ENCODE results near the gene L1CAM. TPM values are rescaled to one million over a fixed set of nuclear protein-coding genes. Genes with fewer than 3 reads are reported as not detected.
A peak's percentile ranks its signal among the peaks of the same experiment; 100 is the strongest.

Gene L1CAM
- total and polyA plus RNA-seq, 9 of the 15 experiments (the other 6 are each of a cell fraction or from before 2014, with no cell fraction given) = 0.09 to 0.86 (median 0.26) TPM; not detected in 3

GRCh38 chrX:153926858-153927671 is 41.1 kb upstream of the L1CAM start:
- intact Hi-C loops (cut with micrococcal nuclease) (loop anchor here (1.0 to 5.0 kb wide), 2 partner anchors 45 to 160 kb away; partner anchors contain the start of gene TMEM187), in situ Hi-C loops (cut with MboI) (no loop called here)
- H2AFZ ChIP-seq (ENCODE audit: low read depth, low read length) = peak overlapping the region; percentile 62; the same call in 1 of the 2 replicates
- FAIRE-seq (no peak), DNase-seq (ENCODE audit: extremely low read depth in 1 of 4, low spot score in 3 of 4) (peak in 3 of 4 experiments; percentile 31 to 78 (median 64)), ATAC-seq (peak; percentile 26)
- peak overlapping the region; percentile 97 for H3K4me2 ChIP-seq (ENCODE audit: insufficient read depth, low read length)
- WGBS (ENCODE audit: insufficient coverage, low coverage, missing lambda C conversion rate) = 11% methylated on average over 19 of the region's 31 CpGs
- peaks cover 51% of the 10 kb centered on the region for H3K79me2 ChIP-seq (ENCODE audit: control insufficient read depth, insufficient read depth, low read length)
- no TSS peak for BruUV-seq (replicated peaks)
- ChIA-PET CTCF (ENCODE audit: low intra/inter-chr PET ratio) (no interaction called here), POLR2A (interaction anchor here (0.6 to 2.3 kb wide), 9 partner anchors 10 to 485 kb away, joined by 3 to 9 read pairs (median 4); partner anchors contain the start of genes IDH3G, RENBP and SSR4)
- peak overlapping the region; percentile 98 for H3K27ac ChIP-seq (ENCODE audit: extremely low read depth, low read depth, low read length)
- H3K9me1 ChIP-seq (ENCODE audit: control insufficient read depth, insufficient read depth, low read length) = no peaks in the 10 kb centered on the region
- H3K36me3 ChIP-seq (ENCODE audit: control insufficient read depth, insufficient read depth, low read length) = peaks cover 36% of the 10 kb centered on the region
- peak overlapping the region; percentile 93 to 96 for H3K9ac ChIP-seq (ENCODE audit: insufficient read depth in 1 of 2, low read depth in 2 of 2, low read length in 2 of 2)
- H3K9me3 ChIP-seq (replicated peaks; ENCODE audit: control insufficient read depth, insufficient read depth, low read depth, low read length) = no peaks in the 10 kb centered on the region
- H3K4me3 ChIP-seq = peak overlapping the region; percentile 58
- no peaks in the 10 kb centered on the region for H4K20me1 ChIP-seq (replicated peaks; ENCODE audit: control insufficient read depth, insufficient read depth, low read length)
- no peaks in the 10 kb centered on the region for H3K27me3 ChIP-seq (ENCODE audit: control insufficient read depth in 2 of 2, insufficient read depth in 2 of 2, low read length in 2 of 2)
- H3K4me1 ChIP-seq (replicated peaks in 1 of 2; ENCODE audit: control insufficient read depth in 2 of 2, insufficient read depth in 2 of 2, low read length in 2 of 2) = peaks cover 27 to 67% of the 10 kb centered on the region in 2 experiments; a peak in 4 of 5 replicates
- TF ChIP-seq HDAC6 (IDR thresholded peaks at IDR 0.05; ENCODE audit: low read depth, low read length) = no peak
- peak; percentile 35 for TF ChIP-seq POLR2A (conservative IDR thresholded peaks at IDR 0.05)
- TF ChIP-seq POLR2B (IDR thresholded peaks at IDR 0.05; ENCODE audit: low read depth, partially characterized antibody) = no peak
- no peak for TF ChIP-seq PHB (CRISPR knock-in tag; IDR thresholded peaks at IDR 0.05)
- TF ChIP-seq FOXP4 (CRISPR knock-in tag; IDR thresholded peaks at IDR 0.05; ENCODE audit: borderline replicate concordance) = 0 out of 2 replicates have a peak, but pooled peaks have one; percentile 7
- peak; percentile 49; the same call in 1 of the 2 replicates for TF ChIP-seq MGA (IDR thresholded peaks at IDR 0.05)
- TF ChIP-seq NR2C1 (IDR thresholded peaks at IDR 0.05) = peak; percentile 40; the same call in 1 of the 2 replicates
- TF ChIP-seq NR2C1 (tag; IDR thresholded peaks at IDR 0.05) = peak; percentile 56; the same call in 1 of the 2 replicates

Measured in K562 (cell line).